Stimulated activated CD4-positive, alpha-beta T cell treated with anti-CD3 and anti-CD28 coated beads, Interleukin-12 subunit alpha, Interleukin-12 subunit beta, amount 100 ng/mL, for 48 hours (primary cell): ENCODE results near the gene NRCAM.

Experiments
- DNase-seq, 3 donors: peaks; one replicate each; pipeline ENCODE4 v3.0.0-alpha.2; 2020; ENCODE audit warnings: low read depth in 2 of 3, low spot score in 1 of 3

NRCAM gene

DNA sequence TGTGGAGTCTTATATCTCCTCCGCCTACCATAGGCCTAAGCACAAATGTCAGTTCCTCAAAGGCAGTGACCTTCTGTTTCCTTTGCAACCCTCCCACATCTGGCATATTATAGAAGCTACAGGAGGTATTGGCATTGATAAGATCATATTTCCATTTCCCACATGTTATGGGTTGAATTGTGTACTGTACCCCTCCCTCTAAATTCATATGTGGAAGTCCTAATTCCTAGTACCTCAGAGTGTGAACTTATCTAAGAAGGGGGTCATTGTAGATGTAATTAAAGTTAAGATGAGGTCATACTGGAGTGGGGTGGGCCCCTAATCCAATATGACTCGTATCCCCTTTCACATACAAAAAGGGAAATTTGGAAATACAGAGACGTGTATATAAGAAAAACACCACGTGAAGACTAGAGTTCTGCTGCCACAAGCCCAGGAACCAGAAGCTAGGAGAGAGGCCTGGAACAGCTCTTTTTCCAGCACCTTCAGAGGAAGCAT lies 320.0 kb downstream of the NRCAM start:
- no peak for DNase-seq

DNA sequence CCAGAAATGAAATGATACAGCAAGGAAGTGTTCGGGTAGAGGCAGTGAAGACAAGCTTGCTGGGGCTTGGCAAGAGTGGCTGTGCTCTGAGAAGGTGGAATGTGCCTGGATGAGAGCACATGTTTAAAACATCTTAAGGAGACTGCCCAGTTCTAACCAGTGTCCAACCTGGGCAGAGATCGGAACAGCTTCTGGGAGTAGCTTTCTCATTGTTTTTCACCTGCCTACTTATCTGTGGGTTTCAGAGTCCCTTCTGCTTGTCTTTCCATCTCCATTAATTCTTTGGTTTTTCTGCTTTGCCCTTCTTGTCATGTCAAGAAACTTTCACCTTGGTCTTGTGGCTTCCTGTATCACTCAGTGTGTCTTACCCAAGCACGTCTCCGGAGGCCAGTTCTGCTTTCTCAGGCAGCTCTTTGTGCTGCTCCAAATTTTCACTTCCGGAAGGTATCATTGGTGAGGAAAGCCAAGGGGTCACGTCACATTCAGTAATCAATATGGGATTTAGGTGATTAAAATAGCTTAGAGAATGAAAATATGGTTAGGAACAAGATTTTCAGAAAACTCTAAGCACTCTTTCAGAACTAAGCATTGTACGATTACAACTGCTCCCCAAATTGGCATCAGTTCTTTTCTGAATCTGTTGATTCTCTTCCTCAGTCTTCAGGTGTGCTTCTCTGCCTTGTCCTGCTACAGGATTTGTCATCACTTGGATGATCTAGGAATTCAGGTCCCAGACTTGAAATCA lies 320.6 kb downstream of the NRCAM start:
- peak; percentile 23 to 27 (median 23) for DNase-seq

DNA sequence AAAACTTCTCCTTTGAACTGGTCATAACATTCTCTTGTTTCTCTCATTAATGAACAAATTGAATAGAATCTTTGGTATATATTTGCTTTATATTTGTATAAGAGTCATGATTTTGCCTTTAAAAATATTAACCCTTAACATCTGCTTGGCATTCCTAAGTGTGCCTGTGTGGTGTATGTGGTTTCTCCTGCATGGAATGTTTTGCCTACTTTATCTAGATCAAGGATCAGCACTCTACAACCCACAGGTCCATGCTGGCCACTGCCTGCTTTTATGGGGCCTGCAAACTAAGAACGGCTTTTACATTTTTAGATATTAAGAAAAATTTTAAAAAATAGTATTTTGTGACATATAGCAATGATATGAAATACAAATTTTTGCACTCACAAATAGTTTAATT lies 321.8 kb downstream of the NRCAM start:
- DNase-seq, result no peak

DNA sequence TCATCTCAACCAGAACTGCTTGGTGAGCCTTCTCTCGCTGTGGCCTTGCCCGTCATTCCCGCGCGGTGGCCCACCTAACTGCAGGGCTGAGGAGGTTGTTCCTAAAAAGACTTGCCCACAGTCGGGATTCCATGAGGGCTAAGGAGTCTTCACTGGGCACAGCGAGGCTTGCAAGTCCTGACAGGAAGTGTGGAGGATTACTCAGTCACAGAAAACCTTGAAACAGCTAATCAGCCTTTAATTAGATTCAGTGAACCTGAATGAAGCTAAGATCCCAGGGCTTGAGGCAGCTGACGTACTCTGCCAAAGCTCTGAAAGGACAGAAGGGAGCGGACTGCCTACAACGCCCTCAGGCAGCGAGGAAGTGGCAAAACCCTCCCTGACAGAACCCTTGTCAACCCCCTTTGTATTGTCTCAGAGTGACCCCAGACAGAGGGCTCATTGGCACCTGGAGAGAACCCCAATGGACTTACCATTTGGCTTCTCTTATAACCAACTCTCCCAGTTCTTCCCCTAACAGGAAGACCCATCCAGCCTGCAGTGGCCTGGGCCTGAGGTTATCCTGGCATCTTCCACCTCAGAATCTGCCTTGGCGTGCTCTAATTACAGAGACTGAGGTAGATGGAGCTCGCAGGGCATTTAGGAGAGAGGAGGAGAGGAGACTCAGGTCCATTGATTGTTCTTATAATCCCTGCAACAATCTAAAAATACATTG lies 323.5 kb downstream of the NRCAM start:
- DNase-seq, result no peak

DNA sequence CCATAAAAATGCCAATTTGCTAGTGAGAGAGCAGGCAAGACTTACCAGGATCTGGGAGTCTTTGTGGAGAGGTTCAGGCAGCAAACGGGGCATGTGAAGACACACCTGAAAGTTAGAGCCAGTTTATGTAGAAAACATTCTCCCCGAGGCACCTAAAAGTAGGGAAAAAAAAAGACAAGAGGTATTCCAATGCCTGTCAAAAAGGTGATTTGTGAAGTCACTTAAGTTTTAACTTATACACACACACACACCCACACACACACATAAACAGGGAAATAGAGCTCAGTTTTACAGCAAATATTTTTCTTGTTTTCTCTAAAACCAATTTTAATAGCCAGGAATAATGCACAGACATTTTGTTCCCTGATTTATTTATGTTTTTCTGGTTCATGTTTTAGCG lies 326.0 kb downstream of the NRCAM start, which contains the start of gene LAMB4:
Gene LAMB4 (minus strand): TSS at position 101 of the 400 bp plus-strand sequence. CDS start 7,197 bp downstream, outside the sequence.
- no peak for DNase-seq

DNA sequence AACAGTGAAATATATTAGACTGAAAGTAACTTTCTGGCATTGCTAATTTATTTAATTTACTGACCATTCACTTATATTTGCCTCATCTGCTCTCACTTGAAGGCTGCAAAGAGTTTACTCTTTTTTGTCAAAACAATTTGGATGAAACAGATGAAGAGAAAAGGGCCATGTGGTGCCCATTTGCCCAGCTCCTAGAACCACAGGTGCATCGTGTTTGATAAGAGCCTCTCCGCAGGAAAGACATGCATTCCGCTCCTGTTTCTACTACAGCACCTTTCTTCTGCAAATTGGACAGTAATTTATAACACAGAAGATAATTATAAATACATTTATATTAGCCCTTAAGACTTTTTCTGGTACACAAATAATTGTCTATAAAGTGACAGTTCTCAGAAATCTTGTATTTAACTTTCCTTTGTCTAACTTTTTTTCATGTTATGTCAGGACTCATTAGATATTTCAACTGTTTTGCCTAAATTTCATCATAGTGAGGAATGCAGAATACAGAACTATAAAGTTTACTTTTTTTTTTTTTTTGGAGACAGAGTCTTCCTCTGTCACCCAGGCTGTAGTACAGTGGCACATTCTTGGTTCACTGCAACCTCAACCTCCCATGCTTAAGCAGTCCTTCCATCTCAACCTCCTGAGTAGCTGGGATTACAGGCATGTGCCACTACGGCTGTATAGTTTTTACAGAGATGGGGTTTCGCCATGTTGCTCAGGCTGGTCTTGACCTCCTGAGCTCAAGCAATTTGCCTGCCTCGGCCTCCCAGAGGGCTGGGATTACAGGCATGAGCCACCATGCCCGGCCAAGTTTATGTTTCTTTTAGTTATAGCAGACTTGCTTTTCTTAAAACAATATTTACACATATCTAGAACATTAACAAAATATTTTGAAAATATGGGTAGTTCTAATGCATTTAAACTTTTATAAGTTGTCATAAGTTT lies 326.9 kb downstream of the NRCAM start:
- no peak for DNase-seq

DNA sequence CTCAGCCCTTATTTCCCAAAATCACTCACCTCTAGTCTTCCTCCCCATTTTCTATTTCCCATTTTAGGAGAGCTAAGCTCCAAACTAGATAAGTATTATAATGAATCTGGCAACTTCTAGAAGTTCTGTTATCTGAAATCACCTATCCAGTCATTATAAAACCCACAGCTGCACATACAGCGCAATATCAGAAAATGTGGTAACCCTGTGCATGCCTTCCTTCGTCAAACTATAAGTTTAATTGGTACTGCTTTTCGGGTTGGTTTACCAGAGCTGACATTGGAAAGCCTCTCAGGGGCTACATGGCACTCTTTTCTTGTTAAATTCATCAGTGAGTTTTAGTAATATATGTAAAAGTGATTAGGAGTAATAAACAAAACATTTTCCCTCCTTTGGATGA lies 327.7 kb downstream of the NRCAM start:
- no peak for DNase-seq

DNA sequence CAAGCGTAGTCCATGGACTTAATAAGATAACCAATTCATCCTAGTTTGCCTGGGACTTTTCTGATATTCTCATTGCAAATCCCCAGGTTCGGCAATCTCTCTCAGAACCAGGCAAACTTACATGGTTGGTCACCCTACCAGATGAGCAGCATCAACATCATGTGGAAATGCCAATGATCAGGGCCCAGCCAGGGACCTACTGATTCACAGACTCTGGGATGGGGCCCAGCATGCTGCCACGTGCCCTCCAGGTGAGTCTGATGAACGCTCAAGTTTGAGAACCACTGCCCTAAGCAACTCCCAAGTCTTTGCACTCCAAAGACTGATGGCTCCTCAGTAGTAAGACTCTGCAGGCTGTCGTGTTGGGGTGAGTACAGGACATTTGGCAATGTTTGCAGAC lies 328.8 kb downstream of the NRCAM start:
- no peak for DNase-seq

DNA sequence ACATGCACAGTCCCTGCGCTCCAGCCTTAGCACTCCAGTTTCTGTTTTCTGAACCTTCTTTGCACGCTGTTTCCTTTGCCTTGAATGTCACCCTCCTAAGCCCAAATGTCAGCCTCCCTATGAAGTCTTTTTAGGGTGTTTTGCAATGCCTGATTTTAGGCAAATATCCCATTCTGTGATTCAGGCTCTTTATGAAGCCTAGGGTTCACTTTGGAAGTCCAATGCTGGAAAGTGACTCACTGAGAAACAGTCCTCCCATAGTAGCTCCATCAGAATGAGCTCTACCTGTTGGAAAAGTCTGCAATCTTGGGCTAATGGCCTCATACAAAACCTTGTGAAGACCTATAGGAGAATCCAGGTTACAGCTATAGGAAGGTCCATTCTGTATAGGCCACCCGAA lies 331.4 kb downstream of the NRCAM start:
- no peak for DNase-seq

DNA sequence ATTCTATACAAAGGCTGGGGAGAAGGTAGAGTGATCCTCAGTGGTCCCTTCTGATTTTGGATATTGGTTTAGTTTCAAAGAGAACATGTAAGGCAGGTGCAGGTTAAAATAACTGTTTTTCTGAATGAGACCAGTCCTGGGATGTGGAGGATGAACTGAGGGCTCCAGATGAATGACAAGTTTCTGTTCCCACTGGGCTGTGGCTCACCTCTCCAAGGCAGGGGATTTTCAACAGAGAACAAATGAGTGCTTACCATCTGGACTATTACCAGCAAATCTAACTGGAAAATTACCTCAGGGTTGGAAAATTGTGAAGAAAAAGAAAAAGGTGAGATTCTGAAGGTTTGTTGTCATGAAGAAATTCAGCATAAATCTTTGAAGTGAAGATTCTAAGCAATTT lies 334.1 kb downstream of the NRCAM start:
- DNase-seq, result no peak

DNA sequence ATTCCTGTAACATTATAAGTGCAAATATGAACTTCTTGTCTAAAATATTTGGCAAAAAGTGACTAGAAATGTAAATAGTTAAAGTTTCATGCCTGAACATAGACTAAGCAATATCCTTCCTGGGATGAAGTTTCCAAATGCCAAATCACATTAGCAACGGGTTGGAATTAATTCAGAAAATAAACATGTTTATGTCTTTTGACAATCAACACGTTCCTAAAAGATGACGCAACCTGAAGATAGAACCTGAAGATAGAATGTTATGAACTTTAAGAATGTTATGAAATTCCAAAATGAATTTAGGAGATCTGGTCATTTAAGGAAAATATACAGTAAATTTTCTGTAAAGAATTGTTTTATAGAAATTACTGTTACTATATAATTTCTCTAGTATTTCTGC lies 335.3 kb downstream of the NRCAM start:
- no peak for DNase-seq

DNA sequence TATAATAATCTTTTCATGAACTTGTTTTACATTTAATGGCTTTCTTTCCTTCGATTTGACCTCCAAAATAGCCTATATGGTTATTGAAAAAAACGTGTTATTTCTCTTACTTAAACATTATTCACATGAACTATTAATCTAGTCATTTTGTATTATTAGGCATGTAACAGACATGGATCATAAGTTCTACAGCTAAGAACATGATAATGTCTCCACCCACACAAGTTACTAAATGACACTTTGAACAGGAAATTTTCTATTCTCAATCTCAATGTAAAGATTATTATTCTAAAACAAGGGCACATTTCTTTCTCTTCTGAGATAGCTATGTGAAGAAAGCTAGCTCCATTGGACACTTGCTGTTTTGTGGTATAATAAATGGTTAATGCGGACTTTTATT lies 336.0 kb downstream of the NRCAM start:
- no peak for DNase-seq

DNA sequence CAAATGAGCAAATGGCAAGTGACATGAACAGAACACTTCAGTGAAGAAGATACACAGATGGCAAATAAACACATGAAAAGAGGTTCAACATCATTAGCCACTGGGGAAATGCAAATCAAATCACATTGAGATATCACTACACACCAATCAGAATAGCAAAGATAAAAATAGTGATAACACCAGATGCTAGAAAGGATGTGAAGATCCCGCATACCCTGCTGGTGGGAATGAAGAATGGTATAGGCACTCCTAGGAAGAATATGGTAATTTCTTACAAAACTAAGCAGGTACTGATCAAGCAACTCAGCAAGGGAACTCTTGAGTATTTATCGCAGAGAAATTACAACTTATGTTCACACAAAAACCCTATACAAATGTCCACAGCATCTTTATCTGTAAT lies 337.3 kb downstream of the NRCAM start:
- no peak for DNase-seq

DNA sequence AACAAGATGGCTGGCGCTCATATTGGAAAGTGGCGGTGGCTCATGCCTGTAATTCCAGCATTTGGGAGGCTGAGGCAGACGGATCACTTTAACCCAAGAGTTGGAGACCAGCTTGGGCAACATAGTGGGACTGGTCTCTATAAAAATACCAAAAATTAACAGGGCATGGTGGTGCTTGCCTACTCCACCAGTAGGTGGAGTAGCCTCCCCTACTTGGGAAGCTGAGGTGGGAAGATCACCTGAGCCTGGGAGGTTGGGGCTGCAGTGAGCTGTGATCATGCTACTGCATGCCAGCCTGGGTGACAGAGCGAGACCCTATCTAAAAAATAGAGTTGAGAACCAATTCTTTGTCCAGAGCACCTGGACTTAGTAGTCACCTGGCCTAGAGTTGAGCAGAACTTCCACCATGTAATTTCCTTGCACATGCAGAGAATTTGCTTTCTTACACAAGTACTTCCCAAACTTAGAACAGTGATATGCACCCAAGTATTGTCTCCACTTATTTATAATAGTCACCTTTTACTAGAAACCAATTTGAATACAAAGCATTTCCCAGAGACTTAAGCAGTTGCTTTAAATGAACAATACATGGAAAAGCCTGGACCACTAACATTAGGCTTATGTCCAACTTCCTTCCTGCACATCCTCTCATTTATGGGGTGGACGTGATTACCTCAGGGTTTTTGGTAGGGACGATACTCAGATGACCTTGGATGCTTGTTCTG lies 342.0 kb downstream of the NRCAM start:
- no peak for DNase-seq

DNA sequence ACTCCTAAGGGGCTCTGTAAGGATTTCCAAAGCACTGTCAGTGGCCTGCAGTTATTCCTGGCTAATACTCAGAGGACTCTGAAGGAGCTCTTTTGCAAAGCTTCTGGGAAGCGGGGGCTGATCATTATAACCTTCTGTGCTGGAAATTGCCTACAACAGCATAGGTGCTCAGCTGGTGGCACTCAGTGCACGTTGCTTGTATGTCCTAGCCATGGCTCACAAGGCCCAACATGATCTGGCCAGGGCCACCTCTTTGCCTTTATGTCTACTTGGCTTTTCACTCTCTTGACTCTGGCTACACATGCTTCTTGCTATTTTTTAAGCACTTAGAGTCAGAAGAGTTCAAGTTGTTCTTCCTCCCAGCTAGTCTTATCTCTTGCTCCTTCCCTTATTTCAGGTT lies 343.6 kb downstream of the NRCAM start:
- no peak for DNase-seq

DNA sequence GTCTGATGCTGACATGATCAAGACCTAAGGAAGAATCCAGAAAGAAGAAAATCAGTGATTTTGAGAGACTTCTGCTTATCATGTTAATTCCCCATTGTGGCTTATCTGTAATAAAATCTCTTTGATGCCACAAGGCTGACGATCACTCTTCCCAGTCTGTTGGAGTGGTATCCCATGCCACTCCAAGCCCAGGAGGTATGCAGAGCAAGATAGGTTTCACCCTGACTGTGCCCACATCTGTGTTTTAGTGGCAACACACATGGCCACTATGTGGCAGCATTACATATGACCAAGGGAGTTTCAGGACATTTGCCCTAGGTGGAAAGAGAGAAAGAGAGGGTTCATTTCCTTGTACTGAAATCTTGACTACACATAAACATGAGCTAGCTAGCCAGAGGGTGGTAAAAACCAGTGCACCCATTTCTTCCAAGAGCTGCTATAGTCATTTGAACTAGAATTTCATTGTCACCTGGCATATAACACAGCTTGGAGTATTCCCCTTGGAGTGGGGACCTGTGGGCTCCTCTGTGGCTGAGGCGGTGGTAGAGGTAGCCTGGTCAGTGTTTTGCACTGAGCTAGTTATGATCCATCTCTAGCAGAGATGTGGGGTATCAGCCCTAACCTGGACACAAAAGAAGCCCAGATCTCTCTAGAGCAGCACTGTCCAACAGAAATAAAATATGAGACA lies 346.9 kb downstream of the NRCAM start:
- DNase-seq, result no peak

DNA sequence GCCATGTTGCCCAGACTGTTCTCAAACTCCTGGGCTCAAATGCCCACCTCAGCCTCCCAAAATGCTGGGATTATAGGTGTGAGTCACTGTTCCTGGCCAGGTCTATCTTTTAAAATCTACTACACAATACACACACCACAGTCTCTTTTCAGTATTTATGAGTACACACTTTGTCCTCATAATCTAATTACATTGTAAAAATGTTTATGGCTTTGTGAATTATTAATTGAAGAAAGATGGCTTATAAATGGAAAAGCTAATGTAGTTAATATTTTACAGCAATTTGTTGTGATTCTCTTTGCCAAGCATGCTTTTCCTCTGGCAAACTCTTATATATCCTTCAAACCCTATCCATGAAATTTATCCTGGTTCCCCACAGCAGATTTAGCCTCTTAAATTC lies 348.1 kb downstream of the NRCAM start:
- no peak for DNase-seq

DNA sequence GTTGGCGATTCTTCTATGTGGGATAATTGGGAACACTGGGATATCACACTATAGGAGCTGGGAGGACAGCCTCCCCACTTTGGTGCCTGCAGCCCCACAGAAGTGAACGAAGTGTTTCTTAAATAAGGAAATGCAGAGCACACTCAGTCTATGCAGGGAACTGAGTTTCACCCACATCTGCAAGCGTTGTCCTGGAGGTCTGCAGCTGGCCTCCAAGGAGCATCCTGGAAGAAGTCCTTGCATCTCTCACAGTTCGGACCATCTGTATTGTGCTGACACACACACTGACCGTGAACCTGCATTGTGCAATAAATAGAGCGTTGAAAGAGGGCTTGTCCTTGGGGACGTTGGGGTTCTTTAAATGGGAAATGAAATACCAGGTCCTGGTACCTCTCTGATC lies 351.9 kb downstream of the NRCAM start:
- DNase-seq, result no peak

DNA sequence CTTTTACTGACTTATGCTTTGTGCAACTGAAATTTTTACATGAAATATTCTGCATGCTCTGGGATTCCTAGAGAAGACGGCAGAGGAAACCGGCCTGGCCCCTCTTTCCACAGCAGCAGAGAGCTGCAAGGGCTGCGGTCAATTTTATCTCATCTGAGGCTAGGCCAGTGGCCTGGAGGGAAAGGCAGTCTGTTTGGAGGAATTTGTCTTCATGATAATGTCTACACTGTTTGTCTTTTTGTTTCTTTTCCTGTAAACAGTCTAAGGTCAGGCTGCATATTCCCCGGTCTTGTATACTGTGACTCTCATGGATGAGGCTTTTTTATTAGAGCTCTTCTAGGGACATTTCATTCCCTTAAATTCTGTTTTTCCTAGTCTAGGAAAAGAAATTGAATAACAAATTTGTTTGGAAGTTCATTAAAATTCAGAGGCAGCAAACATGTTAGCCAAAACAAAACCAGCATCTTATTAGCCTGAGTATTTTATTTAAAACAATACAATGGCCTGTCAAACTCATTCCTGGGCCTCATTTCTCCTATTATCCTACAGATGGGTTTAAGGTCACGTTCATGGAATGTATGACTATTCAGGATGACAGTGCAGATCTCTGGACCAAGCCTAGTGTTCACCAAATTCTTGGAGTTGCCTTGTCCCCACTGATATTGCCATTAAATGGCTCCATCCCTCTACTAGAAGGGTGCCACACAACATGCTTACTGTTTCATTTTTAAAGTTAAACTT lies 352.5 kb downstream of the NRCAM start:
- no peak for DNase-seq
